ENCODE data around the gene KLHL42. TPM values are rescaled to one million over a fixed set of nuclear protein-coding genes. Genes with fewer than 3 reads are reported as not detected.
"Not testable (repeated sequence)": the region's sequence is repeated elsewhere in the genome, so short reads cannot be mapped to it uniquely, and the experiment has no call there.

KLHL42 gene
- polyA plus RNA-seq, 1 donor, result 47.6 TPM

GRCh38 chr12:27814851-27815591 lies 35.0 kb downstream of the KLHL42 start:
- no peak for DNase-seq

DNA sequence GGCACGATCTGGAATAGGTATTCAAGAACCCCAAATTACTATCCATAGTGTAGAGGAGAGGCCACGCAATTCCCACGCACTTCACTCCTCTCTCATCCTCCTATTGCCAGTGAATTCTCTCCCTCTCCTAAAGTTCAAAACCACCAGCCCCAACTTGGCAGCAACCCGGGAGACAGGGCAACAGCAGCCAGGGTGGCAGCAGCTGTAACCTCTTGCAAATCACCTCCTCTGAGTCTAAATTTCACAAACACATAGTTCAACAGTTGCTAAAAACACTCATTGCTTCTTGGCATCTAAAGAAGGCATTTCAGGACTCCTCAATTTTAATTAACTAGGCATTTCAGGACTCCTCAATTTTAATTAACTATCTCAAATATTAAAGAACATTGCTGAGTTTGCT lies 37.7 kb downstream of the KLHL42 start:
- DNase-seq, result no peak

- no peak for DNase-seq
These were observed 38.4 kb downstream of the KLHL42 start for GRCh38 chr12:27818401-27818918.

GRCh38 chr12:27820564-27820963 lies 40.5 kb downstream of the KLHL42 start:
- no peak for DNase-seq

GRCh38 chr12:27821259-27821973 lies 41.4 kb downstream of the KLHL42 start:
- peak; percentile 91 for DNase-seq

- no peak for DNase-seq
These were observed 42.2 kb downstream of the KLHL42 start for GRCh38 chr12:27822076-27822712.

DNA sequence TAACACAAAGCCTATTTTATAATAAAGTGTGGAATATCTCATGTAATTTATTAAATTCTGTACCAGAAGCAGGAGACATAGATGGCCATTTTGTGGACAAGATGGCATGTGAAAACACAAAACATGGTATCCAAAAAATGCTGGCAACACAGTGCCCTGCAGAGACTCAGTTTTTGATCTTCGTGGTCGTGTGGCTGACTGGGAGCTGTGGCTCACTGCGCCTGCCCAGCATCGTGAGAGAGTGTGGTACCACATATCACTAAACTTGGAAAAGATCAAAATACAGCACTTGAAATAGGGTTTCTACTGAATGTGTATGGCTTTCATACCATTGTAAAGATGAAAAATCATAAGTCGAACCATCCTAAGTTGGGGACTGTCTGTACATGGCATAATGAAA lies 43.0 kb downstream of the KLHL42 start:
- no peak for DNase-seq

DNA sequence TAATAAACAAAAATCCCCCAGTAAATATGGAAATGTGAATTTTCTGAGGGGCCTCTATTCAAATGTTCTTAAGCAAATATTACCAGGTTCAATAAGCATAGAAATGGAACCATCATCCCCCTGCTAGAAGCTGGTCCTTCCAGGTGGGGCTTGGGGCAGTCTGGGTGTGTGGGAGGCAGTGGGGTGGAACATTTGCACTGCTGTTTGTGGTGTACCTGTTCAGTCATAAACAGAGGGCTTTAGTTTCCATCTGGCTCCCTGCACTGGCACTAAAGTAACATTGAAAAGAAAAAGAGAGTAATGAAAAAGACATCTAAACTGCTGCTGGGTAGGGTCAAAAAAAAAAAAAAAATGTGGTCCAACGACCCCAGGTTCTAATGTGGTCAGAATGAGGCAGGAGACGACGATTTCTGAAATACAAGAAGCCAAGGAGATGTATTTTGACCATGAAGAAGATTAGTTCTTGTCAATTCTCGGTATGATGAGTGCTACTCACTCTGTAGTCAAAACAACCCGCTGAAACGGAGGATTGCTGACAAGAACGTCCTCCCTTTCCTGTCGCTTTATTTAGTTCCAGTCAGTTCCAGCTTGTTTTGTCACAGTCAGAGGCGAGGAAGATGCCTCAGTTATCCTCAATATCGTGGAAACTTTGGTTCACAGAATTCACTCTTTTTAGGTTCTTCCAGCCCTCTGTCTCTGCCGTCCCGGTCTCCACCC lies 44.3 kb downstream of the KLHL42 start:
- DNase-seq, result no peak

DNA sequence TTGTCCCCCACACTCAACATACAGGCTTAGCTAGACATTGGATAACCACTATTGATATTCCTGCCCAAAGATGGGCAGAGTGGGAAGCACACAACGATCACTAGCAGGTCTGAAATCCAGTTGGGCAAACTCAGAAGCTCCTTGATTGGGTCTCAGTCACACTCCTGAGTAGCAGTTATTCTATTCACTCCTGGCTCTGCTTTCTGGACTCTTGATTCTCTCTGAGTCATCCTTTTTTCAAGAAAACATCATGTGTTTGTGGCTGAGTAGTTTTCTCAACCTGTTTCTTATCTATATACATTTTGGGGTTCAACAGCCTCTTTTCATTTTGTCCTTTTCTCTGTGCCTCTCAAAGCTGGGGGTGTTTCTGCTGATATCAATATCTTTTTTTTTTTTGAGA lies 46.0 kb downstream of the KLHL42 start:
- DNase-seq, result no peak

- no peak for DNase-seq
These were observed 48.2 kb downstream of the KLHL42 start for GRCh38 chr12:27828196-27828595.

DNA sequence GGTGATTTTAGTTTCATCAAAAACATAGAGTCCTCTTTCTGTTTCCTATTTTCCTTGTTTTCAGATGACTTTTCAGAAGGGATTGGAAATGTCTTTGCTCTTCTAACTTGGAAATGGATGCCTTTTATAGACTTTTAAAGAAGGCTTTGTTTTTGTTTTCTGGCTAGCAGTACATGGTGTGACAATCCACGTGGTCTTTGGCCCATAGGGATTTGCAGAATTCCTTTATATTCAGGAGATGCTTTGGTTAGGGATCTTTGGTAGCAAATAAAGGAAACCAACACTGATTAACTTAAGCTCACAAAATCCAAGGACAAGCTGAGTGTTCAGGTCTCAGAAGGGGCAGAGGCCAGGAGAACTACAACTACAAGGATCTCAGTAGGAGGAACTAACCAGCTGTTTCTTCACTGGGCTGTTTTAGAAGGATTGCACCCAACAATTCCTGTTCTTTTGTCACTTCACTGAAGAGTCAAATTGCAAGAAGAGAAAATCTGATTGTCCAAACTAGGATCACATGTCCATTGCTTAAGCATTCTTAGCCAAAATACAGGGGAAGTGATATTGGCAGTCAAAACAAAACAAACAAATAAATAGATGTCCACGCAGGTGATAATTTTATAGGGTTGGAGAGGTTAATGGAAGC lies 58.6 kb downstream of the KLHL42 start:
- DNase-seq, result no peak

DNA sequence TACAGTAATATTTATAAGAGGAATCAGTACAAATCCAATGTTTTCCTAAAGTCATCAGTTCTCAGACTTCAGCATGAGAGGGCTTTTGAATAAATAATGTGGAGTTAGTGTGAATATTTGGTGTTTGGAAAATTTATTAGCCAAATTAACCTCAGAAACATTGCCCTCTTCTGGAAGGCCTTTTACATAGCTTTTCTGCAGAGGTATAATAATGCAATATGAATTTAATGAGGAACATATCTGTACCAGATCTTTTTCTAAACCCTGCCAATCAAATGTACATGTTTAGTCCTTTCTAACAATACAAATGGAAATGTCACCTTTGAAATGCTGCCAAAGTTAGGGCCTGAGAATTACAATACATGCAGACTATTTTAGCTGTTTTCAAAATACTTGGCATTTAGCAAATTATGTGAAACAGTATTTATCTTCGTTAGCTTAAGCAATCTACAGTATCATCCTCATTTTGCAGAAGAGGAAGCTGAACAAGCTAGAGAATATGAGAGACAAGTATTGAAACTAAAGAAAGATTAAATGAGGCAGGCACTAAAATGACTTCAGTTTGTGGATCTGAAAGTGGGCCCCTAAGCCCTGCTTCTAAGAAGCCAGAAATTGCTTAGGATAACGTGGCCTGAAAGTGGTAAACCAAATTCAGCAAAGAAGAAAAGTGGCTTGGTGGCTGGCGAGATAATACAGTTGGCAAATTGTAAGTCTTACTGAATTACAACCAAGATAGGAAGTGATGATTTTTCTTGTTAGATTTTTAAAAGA lies 60.4 kb downstream of the KLHL42 start:
- no peak for DNase-seq

DNA sequence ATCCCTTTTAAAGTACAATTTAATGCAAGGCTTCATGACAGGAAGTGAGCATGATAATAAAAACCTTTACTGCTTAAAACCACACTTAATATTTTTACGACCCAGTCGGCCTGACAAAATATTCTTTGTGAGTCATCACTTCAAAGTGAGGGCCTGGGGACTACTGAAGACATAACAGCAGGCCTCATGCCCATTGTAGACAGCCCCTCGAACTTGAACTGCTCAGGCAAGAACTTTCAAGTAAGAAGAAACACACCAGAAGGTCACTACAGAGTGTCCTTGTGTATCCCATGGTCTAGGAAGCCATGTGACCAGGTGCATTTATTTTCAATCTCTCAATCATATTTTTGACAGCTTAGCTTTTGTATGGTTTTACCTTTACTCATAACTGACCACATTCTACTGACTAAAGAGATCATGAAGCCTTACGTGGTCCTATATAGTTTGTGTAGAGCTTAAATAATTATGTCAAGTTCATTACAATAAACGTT lies 61.4 kb downstream of the KLHL42 start:
- no peak for DNase-seq

DNA sequence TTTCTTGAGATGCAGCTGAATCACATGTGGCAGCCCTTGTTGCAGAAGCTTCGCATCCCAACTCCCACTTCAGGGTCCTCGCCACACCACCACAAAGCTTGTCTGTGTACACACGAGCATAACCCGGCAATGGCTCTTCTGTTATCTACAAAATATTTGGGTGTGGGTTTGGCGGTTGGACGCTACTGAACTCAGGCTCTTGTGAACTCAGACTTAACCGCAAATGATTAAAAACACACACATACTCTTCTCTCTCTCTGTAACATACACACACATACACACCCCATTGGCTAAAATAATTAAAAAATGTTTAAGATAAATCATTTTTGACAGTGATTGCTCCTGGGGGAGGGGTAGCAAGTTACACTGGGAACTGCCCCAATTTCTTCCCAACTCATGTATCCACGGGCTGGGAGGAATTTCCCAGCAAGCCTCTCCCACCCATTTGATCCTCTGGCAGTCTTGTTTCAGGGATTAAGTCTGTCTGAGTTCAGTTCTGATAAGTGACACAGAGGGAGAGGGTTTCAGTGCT lies 63.7 kb downstream of the KLHL42 start:
- DNase-seq, result no peak

- no peak for DNase-seq
These were observed 64.5 kb downstream of the KLHL42 start for GRCh38 chr12:27844366-27845090.

GRCh38 chr12:27845187-27845586 lies 65.2 kb downstream of the KLHL42 start:
- no peak for DNase-seq

GRCh38 chr12:27845706-27846105 lies 65.7 kb downstream of the KLHL42 start:
- DNase-seq, result not testable (repeated sequence)

- DNase-seq, result not testable (repeated sequence)
These were observed 67.3 kb downstream of the KLHL42 start for GRCh38 chr12:27847293-27847692.

DNA sequence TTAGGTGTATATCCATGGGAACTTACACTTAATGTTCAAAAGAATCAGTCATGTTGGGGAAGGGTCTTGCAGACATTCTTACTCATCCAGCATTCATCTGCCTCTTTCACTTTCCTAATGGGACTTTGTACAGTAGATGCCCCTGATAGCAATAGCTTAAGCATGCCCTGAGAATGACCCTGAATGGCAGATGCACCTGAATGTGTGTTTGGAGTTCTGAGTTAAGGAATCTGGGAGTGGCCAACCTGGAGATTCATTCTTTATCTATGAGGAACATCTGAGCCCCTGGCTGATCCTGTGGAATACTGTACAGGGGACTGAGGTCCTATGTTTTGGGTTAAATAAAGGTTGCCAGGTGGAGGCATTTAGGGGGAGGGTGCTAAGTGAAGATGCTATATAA lies 71.3 kb downstream of the KLHL42 start:
- no peak for DNase-seq

DNA sequence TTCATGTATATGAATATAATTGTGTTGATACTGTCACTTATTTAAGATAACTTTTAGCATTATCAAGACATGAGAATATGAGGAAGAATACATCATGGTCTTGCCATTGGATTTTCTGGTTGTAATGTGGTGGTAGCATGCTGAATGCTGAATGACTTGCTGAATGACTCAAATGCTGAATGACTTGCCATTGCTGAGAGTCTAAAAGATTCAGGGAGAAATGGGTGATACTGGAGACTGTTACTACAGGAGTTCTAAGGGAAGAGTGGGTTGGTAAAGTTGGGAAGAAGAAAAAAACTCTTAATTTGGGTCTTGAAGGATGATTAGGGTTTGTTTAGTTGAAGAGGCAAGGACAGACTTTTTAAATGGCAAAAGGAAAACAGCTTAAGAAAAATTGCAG lies 72.1 kb downstream of the KLHL42 start:
- DNase-seq, result no peak
